Astrocyte (in vitro differentiated cells and primary cell): Measurements from ENCODE around the gene CYP4B1.
"Not testable (repeated sequence)": the region's sequence is repeated elsewhere in the genome, so short reads cannot be mapped to it uniquely, and the experiment has no call there.

ENCODE experiments used
- CTCF ChIP-seq: IDR thresholded peaks from 2 replicates; pipeline ENCODE4 v1.5.1; 2011; ENCODE audit warnings: low read depth, mild to moderate bottlenecking, inconsistent platforms, low read length, moderate library complexity; ENCODE audit not compliant: insufficient read depth
- EZH2 ChIP-seq: IDR thresholded peaks from 2 replicates; pipeline ENCODE4 v1.6.1; 2012; ENCODE audit warnings: mild to moderate bottlenecking, low read length, inconsistent platforms; ENCODE audit not compliant: insufficient read depth

GRCh38 chr1:46788634-46789033 lies 10.2 kb upstream of the CYP4B1 start:
- not testable (repeated sequence) for TF ChIP-seq CTCF, EZH2
